ENCODE measurements around the gene TWIST2. TPM values are rescaled to one million over a fixed set of nuclear protein-coding genes. Genes with fewer than 3 reads are reported as not detected.

The TWIST2 gene
- polyA plus RNA-seq, 1 experiment: 127 TPM

DNA sequence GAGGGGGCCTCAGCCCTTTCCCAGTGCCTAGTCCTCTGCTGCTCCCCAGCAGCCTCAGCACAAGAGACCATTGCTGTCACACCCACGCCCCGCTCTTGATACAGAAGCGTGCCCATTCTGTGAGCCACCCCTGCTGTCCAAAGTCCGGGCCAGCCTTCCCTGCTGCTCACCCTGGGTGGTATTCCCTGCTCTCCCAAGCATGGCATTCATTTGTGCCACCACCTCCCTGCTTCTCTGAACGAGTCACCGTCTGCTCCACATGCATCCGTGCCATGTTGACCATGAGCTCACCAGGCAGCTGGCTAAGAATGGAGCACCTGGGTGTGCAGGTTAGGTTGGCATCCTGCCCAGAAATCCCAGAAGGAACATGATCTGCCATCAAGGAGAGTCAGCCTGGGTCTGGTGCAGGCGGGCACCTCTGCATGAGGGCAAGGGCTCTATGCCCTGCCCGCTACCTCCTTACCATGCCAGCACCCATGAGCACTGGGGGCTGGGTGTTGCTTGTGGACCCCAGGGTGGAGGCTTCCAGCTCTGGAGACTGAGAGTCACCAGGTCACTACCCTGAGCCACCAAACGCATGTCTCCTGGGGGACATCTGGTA lies 63.0 kb downstream of the TWIST2 start:
- CTCF ChIA-PET: no interaction called here
- H3K27me3 ChIP-seq (ENCODE audit: control insufficient read depth, insufficient read depth, low read length): no peaks in the 10 kb centered on the region
- TF ChIP-seq, protein P1, sequence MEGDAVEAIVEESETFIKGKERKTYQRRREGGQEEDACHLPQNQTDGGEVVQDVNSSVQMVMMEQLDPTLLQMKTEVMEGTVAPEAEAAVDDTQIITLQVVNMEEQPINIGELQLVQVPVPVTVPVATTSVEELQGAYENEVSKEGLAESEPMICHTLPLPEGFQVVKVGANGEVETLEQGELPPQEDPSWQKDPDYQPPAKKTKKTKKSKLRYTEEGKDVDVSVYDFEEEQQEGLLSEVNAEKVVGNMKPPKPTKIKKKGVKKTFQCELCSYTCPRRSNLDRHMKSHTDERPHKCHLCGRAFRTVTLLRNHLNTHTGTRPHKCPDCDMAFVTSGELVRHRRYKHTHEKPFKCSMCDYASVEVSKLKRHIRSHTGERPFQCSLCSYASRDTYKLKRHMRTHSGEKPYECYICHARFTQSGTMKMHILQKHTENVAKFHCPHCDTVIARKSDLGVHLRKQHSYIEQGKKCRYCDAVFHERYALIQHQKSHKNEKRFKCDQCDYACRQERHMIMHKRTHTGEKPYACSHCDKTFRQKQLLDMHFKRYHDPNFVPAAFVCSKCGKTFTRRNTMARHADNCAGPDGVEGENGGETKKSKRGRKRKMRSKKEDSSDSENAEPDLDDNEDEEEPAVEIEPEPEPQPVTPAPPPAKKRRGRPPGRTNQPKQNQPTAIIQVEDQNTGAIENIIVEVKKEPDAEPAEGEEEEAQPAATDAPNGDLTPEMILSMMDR (IDR thresholded peaks at IDR 0.05; ENCODE audit: insufficient read depth, low read depth, low read length): no peak
- peaks cover 34% of the 10 kb centered on the region for H3K36me3 ChIP-seq (ENCODE audit: control insufficient read depth, insufficient read depth, low read length)
- POLR2A ChIA-PET: no interaction called here
- no peak for DNase-seq (ENCODE audit: low read depth)
- H3K4me3 ChIP-seq (ENCODE audit: low read depth, low read length): no peak overlapping the region

DNA sequence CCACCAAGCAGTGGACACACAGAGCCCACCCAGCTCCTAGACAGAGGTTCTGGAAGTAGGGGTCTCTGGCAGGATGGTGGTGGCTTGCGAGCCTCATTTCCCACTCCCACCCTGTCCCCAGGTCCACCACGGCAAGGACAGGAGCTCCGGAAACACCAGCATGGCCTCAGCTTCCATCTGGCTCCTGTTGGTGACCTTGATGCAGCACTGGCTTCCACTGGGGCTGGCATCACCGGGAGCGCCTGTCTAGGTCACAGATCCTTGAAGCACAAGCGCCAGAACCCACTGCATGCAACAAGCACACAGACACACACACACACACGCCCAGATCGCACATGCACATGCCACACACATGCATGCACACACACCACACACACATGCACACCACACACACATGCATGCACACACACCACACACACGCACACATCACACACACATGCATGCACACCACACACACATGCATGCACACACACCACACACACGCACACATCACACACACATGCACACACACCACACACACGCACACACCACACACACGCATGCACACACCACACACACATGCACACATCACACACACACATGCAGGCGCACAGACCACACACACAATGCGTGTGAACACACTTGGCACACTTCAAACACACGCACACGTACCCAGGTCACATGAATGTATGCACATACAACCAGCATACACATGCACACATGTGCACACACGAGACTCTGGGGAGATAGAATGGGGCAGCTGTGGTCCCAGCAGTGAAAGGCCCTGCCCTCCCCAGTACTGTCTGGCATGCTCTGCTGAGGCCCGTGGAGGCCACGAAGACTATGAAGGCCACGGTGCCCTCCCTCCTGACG lies 63.7 kb downstream of the TWIST2 start:
- H3K4me3 ChIP-seq (ENCODE audit: low read depth, low read length): no peak overlapping the region
- H3K27me3 ChIP-seq (ENCODE audit: control insufficient read depth, insufficient read depth, low read length): no peaks in the 10 kb centered on the region
- peaks cover 33% of the 10 kb centered on the region for H3K36me3 ChIP-seq (ENCODE audit: control insufficient read depth, insufficient read depth, low read length)
- DNase-seq (ENCODE audit: low read depth): no peak
- TF ChIP-seq, protein P1 (IDR thresholded peaks at IDR 0.05; ENCODE audit: insufficient read depth, low read depth, low read length): no peak
- CTCF ChIA-PET: no interaction called here
- POLR2A ChIA-PET: no interaction called here

DNA sequence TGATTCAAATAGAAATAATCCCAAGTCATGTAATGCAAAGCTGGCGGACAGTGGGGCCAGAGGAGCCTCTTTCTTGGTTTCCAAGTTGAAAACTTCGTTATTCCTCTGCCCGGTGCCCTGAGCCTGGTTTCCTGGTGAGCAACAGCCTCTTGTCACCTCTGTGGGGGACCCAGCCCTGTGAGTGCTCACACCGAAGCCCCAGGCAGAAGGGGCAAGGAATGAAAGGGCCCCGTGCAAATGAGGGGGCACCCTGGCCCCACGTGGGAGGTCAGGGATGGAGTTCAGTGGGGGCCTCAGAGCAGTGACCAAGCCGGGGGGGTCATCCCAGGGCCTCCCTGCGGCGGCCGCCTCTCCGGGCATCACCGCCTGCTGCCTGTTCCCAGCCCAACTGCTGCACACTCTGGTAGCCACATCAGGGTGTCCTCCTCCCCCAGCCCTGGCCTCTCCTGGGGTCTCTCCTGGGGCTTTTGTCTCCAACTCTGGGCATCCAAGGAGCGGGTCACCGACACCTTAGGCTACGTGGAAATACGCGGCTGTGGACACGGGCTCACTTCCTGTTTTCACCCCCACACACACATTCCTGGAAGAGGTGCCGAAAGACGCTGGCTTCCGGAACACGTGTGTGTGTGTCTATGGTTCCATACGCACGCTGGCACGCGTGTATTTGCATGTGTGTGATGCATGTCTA lies 64.5 kb downstream of the TWIST2 start:
- CTCF ChIA-PET: no interaction called here
- POLR2A ChIA-PET: no interaction called here
- Histone ChIP-seq H3K36me3 (ENCODE audit: control insufficient read depth, insufficient read depth, low read length) (peaks cover 33% of the 10 kb centered on the region), H3K4me3 (ENCODE audit: low read depth, low read length) (no peak overlapping the region), H3K27me3 (ENCODE audit: control insufficient read depth, insufficient read depth, low read length) (no peaks in the 10 kb centered on the region)
- no peak for DNase-seq (ENCODE audit: low read depth)
- TF ChIP-seq, protein P1 (IDR thresholded peaks at IDR 0.05; ENCODE audit: insufficient read depth, low read depth, low read length): no peak

DNA sequence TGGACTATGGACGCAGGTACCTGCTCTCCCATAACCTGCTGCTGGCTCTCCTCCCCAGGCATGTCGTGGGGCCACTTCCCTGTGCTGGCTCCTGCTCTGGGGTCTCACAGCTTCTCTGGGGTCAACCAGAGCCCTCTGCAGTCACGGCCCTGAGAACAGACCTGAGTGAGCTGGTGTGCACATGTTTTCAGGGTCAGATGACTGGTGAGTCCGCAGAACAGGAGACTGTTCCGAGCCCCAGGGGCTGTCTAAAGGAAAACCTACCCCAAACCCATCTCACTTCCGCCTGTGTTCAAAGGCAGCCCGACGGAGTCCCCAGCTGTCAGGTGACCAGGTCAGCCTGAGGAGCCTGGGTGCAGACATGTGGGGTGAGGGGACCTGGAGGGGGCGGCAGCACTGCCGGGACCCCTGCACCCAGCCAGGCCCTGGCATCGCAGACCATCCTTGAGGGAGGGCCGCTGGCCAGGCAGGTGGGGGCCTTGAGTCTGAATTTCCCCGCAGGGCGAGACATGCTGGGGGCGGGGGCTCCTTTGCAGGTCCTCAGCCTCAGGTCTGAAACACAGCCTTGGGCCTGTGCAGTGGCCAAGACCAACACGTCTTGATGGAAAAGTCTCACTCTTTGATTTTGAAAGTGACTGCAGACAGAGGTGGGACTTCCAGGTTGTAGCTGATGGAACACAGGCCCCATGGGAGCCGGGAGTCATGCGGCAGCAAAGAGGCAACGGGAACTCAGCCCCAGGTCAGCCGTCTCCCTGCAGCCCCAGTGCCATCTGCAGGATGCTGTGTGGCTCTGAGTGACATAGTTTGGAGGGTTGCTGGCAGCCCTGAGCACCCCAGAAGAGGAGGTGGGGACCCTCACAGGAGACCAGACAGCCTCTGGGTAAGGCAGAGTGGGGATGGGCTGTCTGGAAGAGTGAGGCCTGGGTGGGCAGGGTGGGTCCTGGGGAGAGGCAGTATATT lies 65.3 kb downstream of the TWIST2 start:
- Histone ChIP-seq H3K36me3 (ENCODE audit: control insufficient read depth, insufficient read depth, low read length) (peaks cover 33% of the 10 kb centered on the region), H3K27me3 (ENCODE audit: control insufficient read depth, insufficient read depth, low read length) (no peaks in the 10 kb centered on the region), H3K4me3 (ENCODE audit: low read depth, low read length) (no peak overlapping the region)
- POLR2A ChIA-PET: no interaction called here
- CTCF ChIA-PET: no interaction called here
- no peak for DNase-seq (ENCODE audit: low read depth)
- TF ChIP-seq, protein P1 (IDR thresholded peaks at IDR 0.05; ENCODE audit: insufficient read depth, low read depth, low read length): no peak
